ENCODE measurements around the gene DCC.
"Not testable (repeated sequence)": the region's sequence is repeated elsewhere in the genome, so short reads cannot be mapped to it uniquely, and the experiment has no call there.

Gene DCC

GRCh38 chr18:52352920-52353319 is 12.9 kb downstream of the DCC start:
- no peak for DNase-seq (ENCODE audit: low read depth in 2 of 2)

GRCh38 chr18:52353589-52353988 is 13.6 kb downstream of the DCC start:
- no peak for DNase-seq (ENCODE audit: low read depth in 2 of 2)

- no peak for DNase-seq (ENCODE audit: low read depth in 2 of 2)
Observed at GRCh38 chr18:52363861-52364260, 23.9 kb downstream of the DCC start.

GRCh38 chr18:52366851-52367250 is 26.9 kb downstream of the DCC start:
- DNase-seq (ENCODE audit: low read depth in 2 of 2), result not testable (repeated sequence)

- no peak for DNase-seq (ENCODE audit: low read depth in 2 of 2)
Observed at GRCh38 chr18:52367953-52368742, 28.2 kb downstream of the DCC start.

- DNase-seq (ENCODE audit: low read depth in 2 of 2), result no peak
Observed at GRCh38 chr18:52370841-52371240, 30.8 kb downstream of the DCC start.

GRCh38 chr18:52376104-52376503 is 36.1 kb downstream of the DCC start:
- no peak for DNase-seq (ENCODE audit: low read depth in 2 of 2)

GRCh38 chr18:52377094-52377493 is 37.1 kb downstream of the DCC start:
- DNase-seq (ENCODE audit: low read depth in 2 of 2), result no peak

- DNase-seq (ENCODE audit: low read depth in 2 of 2), result no peak
Observed at GRCh38 chr18:52386306-52386705, 46.3 kb downstream of the DCC start.

- no peak for DNase-seq (ENCODE audit: low read depth in 2 of 2)
Observed at GRCh38 chr18:52387175-52387574, 47.2 kb downstream of the DCC start.

GRCh38 chr18:52391810-52392559 is 52.0 kb downstream of the DCC start:
- DNase-seq (ENCODE audit: low read depth in 2 of 2), result no peak

- no peak for DNase-seq (ENCODE audit: low read depth in 2 of 2)
Observed at GRCh38 chr18:52394602-52395001, 54.6 kb downstream of the DCC start.

GRCh38 chr18:52395146-52395852 is 55.3 kb downstream of the DCC start:
- no peak for DNase-seq (ENCODE audit: low read depth in 2 of 2)

GRCh38 chr18:52401236-52401635 is 61.2 kb downstream of the DCC start:
- DNase-seq (ENCODE audit: low read depth in 2 of 2), result no peak

GRCh38 chr18:52402814-52403213 is 62.8 kb downstream of the DCC start:
- no peak for DNase-seq (ENCODE audit: low read depth in 2 of 2)

- DNase-seq (ENCODE audit: low read depth in 2 of 2), result no peak
Observed at GRCh38 chr18:52403291-52404021, 63.5 kb downstream of the DCC start.

GRCh38 chr18:52408800-52409302 is 68.9 kb downstream of the DCC start:
- no peak for DNase-seq (ENCODE audit: low read depth in 2 of 2)

- DNase-seq (ENCODE audit: low read depth in 2 of 2), result no peak
Observed at GRCh38 chr18:52409727-52410126, 69.7 kb downstream of the DCC start.

GRCh38 chr18:52415131-52415530 is 75.1 kb downstream of the DCC start:
- DNase-seq (ENCODE audit: low read depth in 2 of 2), result no peak

- no peak for DNase-seq (ENCODE audit: low read depth in 2 of 2)
Observed at GRCh38 chr18:52422985-52423601, 83.1 kb downstream of the DCC start.

GRCh38 chr18:52426041-52426440 is 86.0 kb downstream of the DCC start:
- no peak for DNase-seq (ENCODE audit: low read depth in 2 of 2)

Measured in activated CD8-positive, alpha-beta memory T cell treated with anti-CD3 and anti-CD28 coated beads for 4 hours (primary cell).